H1 (cell line): ENCODE results near the gene TMEM51. TPM values are rescaled to one million over a fixed set of nuclear protein-coding genes. Genes with fewer than 3 reads are reported as not detected.

ENCODE experiments used
- CTCF ChIA-PET: fragments of 300-600 bp; sonication (Branson Sonifier 250); formaldehyde crosslinking; loops from one replicate; lab custom pipeline; 2021; ENCODE audit not compliant: partially characterized antibody; lab: Charles Lee
- POLR2A ChIA-PET: fragments of 300-600 bp; sonication (Branson Sonifier 250); formaldehyde crosslinking; loops from one replicate; lab custom pipeline; 2021; ENCODE audit warnings: inconsistent platforms; ENCODE audit not compliant: partially characterized antibody; lab: Charles Lee
- DNase-seq, 2 experiments: peaks; one replicate each; pipeline versions ENCODE4 v3.0.0 to v3.0.0-alpha.2; 2010 to 2022; ENCODE audit warnings: low spot score in 2 of 2, low read depth in 1 of 2, mixed read lengths in 1 of 2
- FAIRE-seq: peaks from 2 replicates; lab custom pipeline; 2011; peaks lifted over from hg19 to GRCh38; lab: Jason Lieb, UNC
- H2AFZ ChIP-seq: 2 replicates; pipeline ENCODE4 v1.8.1; 2012; ENCODE audit warnings: low read length, inconsistent platforms
- H2AK5ac ChIP-seq: 2 replicates; pipeline ENCODE4 v1.6.1; 2013; ENCODE audit warnings: low read depth, low read length
- H2BK120ac ChIP-seq: replicated peaks from 2 replicates; pipeline ENCODE3; 2013; ENCODE audit warnings: low read depth, low read length, inconsistent platforms
- H2BK12ac ChIP-seq: 2 replicates; pipeline ENCODE4 v1.6.1; 2013; ENCODE audit warnings: low read depth, low read length
- H2BK15ac ChIP-seq: 2 replicates; pipeline ENCODE4 v1.6.1; 2013; ENCODE audit warnings: low read length
- H2BK20ac ChIP-seq: 2 replicates; pipeline ENCODE4 v1.6.1; 2013; ENCODE audit warnings: low read length
- H2BK5ac ChIP-seq: 2 replicates; pipeline ENCODE4 v1.6.1; 2013; ENCODE audit warnings: low read depth, low read length
- H3K14ac ChIP-seq: 2 replicates; pipeline ENCODE4 v1.6.1; 2013; ENCODE audit warnings: inconsistent platforms; ENCODE audit not compliant: insufficient read length
- H3K18ac ChIP-seq: 2 replicates; pipeline ENCODE4 v1.6.1; 2013; ENCODE audit warnings: low read length; ENCODE audit errors: extremely low read depth
- H3K23ac ChIP-seq: 2 replicates; pipeline ENCODE4 v1.6.1; 2013; ENCODE audit warnings: inconsistent platforms; ENCODE audit not compliant: insufficient read length
- H3K23me2 ChIP-seq: 2 replicates; pipeline ENCODE4 v1.6.1; 2013; ENCODE audit warnings: low read depth, low read length
- H3K27ac ChIP-seq: 2 replicates; pipeline ENCODE4 v1.6.1; 2011; ENCODE audit warnings: low read depth, low read length, inconsistent platforms
- H3K27me3 ChIP-seq, 4 experiments: replicated peaks in 1 of 4; 1 replicate in 1 of 4; 2 replicates in 3 of 4; pipeline versions ENCODE4 v1.6.1 to v1.8.1; 2011 to 2013; ENCODE audit warnings: low read length in 3 of 4, mild to moderate bottlenecking in 3 of 4, inconsistent platforms in 2 of 4, mixed read lengths in 2 of 4, moderate library complexity in 1 of 4; ENCODE audit not compliant: control insufficient read depth in 3 of 4, insufficient read depth in 3 of 4; ENCODE audit errors: extremely low read depth in 1 of 4
- H3K36me3 ChIP-seq, 4 experiments: 2 replicates each; pipeline versions ENCODE4 v1.6.1 to v1.8.1; 2011 to 2013; ENCODE audit warnings: mild to moderate bottlenecking in 4 of 4, low read length in 3 of 4, moderate library complexity in 2 of 4, control low read depth in 1 of 4, inconsistent platforms in 1 of 4; ENCODE audit not compliant: insufficient read depth in 4 of 4, control insufficient read depth in 2 of 4
- H3K4ac ChIP-seq: replicated peaks from 2 replicates; pipeline ENCODE3; 2013; ENCODE audit warnings: low read length, low read depth, mixed read lengths, inconsistent platforms; ENCODE audit not compliant: insufficient read length
- H3K4me1 ChIP-seq, 4 experiments: replicated peaks in 1 of 4; 1 replicate in 1 of 4; 2 replicates in 3 of 4; pipeline versions ENCODE4 v1.6.1 to v1.8.1; 2011 to 2013; ENCODE audit warnings: low read length in 3 of 4, inconsistent platforms in 2 of 4, mixed read lengths in 1 of 4; ENCODE audit not compliant: insufficient read depth in 4 of 4, control insufficient read depth in 3 of 4
- H3K4me2 ChIP-seq, 2 experiments: 2 replicates each; pipeline versions ENCODE4 v1.6.1 to v1.8.1; 2011 to 2013; ENCODE audit warnings: low read depth in 2 of 2, low read length in 2 of 2, control low read depth in 1 of 2, inconsistent platforms in 1 of 2, mild to moderate bottlenecking in 1 of 2; ENCODE audit not compliant: insufficient read depth in 1 of 2
- H3K4me3 ChIP-seq, 4 experiments: fragments of 200-600, 300-600 bp in 1 of 4; sonication (generic), shearing (Covaris generic), sonication (Bioruptor Twin) in 1 of 4; 2 replicates each; pipeline versions ENCODE4 v1.5.1 to v1.8.1; 2011 to 2016; ENCODE audit warnings: low read length in 4 of 4, low read depth in 3 of 4, control low read depth in 2 of 4, inconsistent platforms in 2 of 4, mild to moderate bottlenecking in 2 of 4, mixed read lengths in 1 of 4, moderate library complexity in 1 of 4; ENCODE audit not compliant: insufficient read depth in 2 of 4; ENCODE audit errors: extremely low read depth in 1 of 4
- H3K56ac ChIP-seq: replicated peaks from 2 replicates; pipeline ENCODE3; 2013; ENCODE audit warnings: low read depth, mild to moderate bottlenecking, mixed read lengths, low read length, inconsistent platforms; ENCODE audit not compliant: insufficient read length
- H3K79me1 ChIP-seq: 2 replicates; pipeline ENCODE4 v1.6.1; 2013; ENCODE audit warnings: low read depth, low read length, control low read depth
- H3K79me2 ChIP-seq, 2 experiments: 2 replicates each; pipeline versions ENCODE4 v1.6.1 to v1.8.1; 2012 to 2013; ENCODE audit warnings: low read length in 2 of 2, mild to moderate bottlenecking in 2 of 2, inconsistent platforms in 1 of 2; ENCODE audit not compliant: insufficient read depth in 2 of 2, control insufficient read depth in 1 of 2
- H3K9ac ChIP-seq, 4 experiments: replicated peaks in 1 of 4; 1 replicate in 1 of 4; 2 replicates in 3 of 4; pipeline versions ENCODE4 v1.6.1 to v1.8.1; 2011 to 2013; ENCODE audit warnings: low read depth in 3 of 4, low read length in 3 of 4, control low read depth in 2 of 4, mild to moderate bottlenecking in 2 of 4, moderate library complexity in 2 of 4, inconsistent platforms in 1 of 4; ENCODE audit errors: extremely low read depth in 1 of 4
- H3K9me3 ChIP-seq, 2 experiments: 2 replicates each; pipeline versions ENCODE4 v1.6.1 to v1.8.1; 2012 to 2013; ENCODE audit warnings: mild to moderate bottlenecking in 2 of 2, moderate library complexity in 2 of 2, control low read depth in 1 of 2, inconsistent platforms in 1 of 2, low read depth in 1 of 2, low read length in 1 of 2, mixed read lengths in 1 of 2; ENCODE audit not compliant: insufficient read depth in 2 of 2
- H4K20me1 ChIP-seq, 2 experiments: replicated peaks in 1 of 2; 2 replicates each; pipeline versions ENCODE3 to v1.8.1; 2011 to 2013; ENCODE audit warnings: inconsistent platforms in 2 of 2, low read length in 2 of 2, mild to moderate bottlenecking in 1 of 2; ENCODE audit not compliant: insufficient read depth in 2 of 2, control insufficient read depth in 1 of 2
- H4K5ac ChIP-seq: 2 replicates; pipeline ENCODE4 v1.6.1; 2013; ENCODE audit warnings: low read length, low read depth, mixed read lengths, inconsistent platforms; ENCODE audit not compliant: insufficient read length
- H4K8ac ChIP-seq: 2 replicates; pipeline ENCODE4 v1.8.0; 2013; ENCODE audit warnings: mild to moderate bottlenecking, moderate library complexity, low read length, inconsistent platforms; ENCODE audit not compliant: insufficient read depth; ENCODE audit errors: extremely low read depth
- H4K91ac ChIP-seq: replicated peaks from 2 replicates; pipeline ENCODE3; 2013; ENCODE audit warnings: low read length, mixed read lengths, inconsistent platforms; ENCODE audit not compliant: insufficient read length
- BRCA1 ChIP-seq: IDR thresholded peaks from 2 replicates; pipeline ENCODE4 v1.6.1; 2012; ENCODE audit warnings: low read depth, low read length, improper control_type of control experiment
- GTF2F1 ChIP-seq: IDR thresholded peaks from 2 replicates; pipeline ENCODE4 v1.6.1; 2012; ENCODE audit warnings: low read depth, low read length, improper control_type of control experiment, borderline replicate concordance
- SP4 ChIP-seq: IDR thresholded peaks from 2 replicates; pipeline ENCODE4 v1.6.1; 2012; ENCODE audit warnings: low read length, inconsistent platforms
- TBP ChIP-seq: IDR thresholded peaks from 2 replicates; pipeline ENCODE4 v1.6.1; 2011; ENCODE audit warnings: low read depth, low read length, improper control_type of control experiment
- TCF12 ChIP-seq: IDR thresholded peaks from 2 replicates; pipeline ENCODE4 v1.6.1; 2011; ENCODE audit warnings: low read depth, mild to moderate bottlenecking, low read length
- YY1 ChIP-seq: IDR thresholded peaks from 2 replicates; pipeline ENCODE4 v1.6.1; 2011; ENCODE audit warnings: low read depth, mild to moderate bottlenecking, low read length
- WGBS, 2 experiments: shearing (Covaris generic) in 1 of 2; methylation state at CpG; one replicate each; pipeline versions ENCODE4 v1.1.6 to v1.1.7; 2013 to 2015; ENCODE audit warnings: low lambda C conversion rate in 2 of 2, mixed read lengths in 2 of 2, inconsistent platforms in 1 of 2, low coverage in 1 of 2, missing lambda C conversion rate in 1 of 2; ENCODE audit not compliant: insufficient replicate concordance in 2 of 2, insufficient coverage in 1 of 2, insufficient read length in 1 of 2; ENCODE audit errors: extremely low coverage in 1 of 2, missing lambda C conversion rate in 1 of 2; 5-methylcytosine and 5-hydroxymethylcytosine counted together
- polyA plus RNA-seq, 7 experiments: library from polyadenylated mRNA; depleted of rRNA in 3 of 7; stranded (reverse) in 5 of 7; unstranded in 2 of 7; fragments of >200 nt in 5 of 7; fragments of 200-250 nt in 2 of 7; gene quantifications; 1 replicate in 5 of 7; 2 replicates in 1 of 7; 4 replicates in 1 of 7; pipeline versions ENCODE4 v1.2.1 to v1.2.3, GENCODE V29; 2011 to 2013; ENCODE audit warnings: missing spikeins in 2 of 7, mixed read lengths in 2 of 7
- total RNA-seq: library from RNA; stranded (reverse); fragmentation: NEBNext Ultra II Directional; extraction: Animal tissue kit (Norgen Biotek cat#: 25700); gene quantifications from 2 replicates; pipeline ENCODE4 v1.2.1, GENCODE V29; 2021
- TF ChIP-seq, protein P1 (sequence below): IDR thresholded peaks from 2 replicates; pipeline ENCODE4 v1.6.1; 2011; ENCODE audit warnings: low read depth, mild to moderate bottlenecking, low read length; ENCODE audit not compliant: insufficient read depth
- TF ChIP-seq, protein P2 (sequence below): IDR thresholded peaks from 2 replicates; pipeline ENCODE4 v1.6.1; 2012; ENCODE audit warnings: inconsistent platforms

Gene TMEM51
- total and polyA plus RNA-seq, 2 of the 8 experiments (the other 6 are each of a cell fraction or from before 2014, with no cell fraction given), result 9.9 to 10.7 TPM

DNA sequence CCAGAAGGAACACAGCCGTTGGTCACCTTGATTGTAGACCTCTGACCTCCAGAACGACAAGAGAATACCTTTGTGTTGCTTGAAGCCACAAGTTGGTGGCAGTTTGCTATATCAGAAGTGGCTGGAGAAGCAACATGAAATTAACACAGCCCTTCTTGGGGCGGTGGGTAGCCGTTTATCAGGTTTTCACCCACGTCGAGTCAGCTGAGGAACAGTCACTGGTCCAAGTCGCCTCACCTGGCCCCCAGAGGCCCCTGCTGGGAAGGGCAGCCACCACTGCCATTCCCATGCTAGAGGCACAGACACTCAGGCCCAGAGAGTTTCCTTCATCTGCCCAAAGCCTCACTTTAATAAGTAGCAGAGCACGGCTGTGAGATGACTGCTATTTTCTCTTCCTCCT lies 37.7 kb downstream of the TMEM51 start:
- ChIA-PET POLR2A (interaction anchor here (1.4 kb wide), 1 partner anchor 9 kb away, joined by 3 read pairs; no protein-coding TSS in a partner anchor), CTCF (interaction anchor here (0.6 to 1.1 kb wide), 3 partner anchors 13 to 88 kb away, joined by 3 read pairs; no protein-coding TSS in a partner anchor)
- no peak overlapping the region for H3K27ac ChIP-seq
- peaks cover 0 to 2% (median 0%) of the 10 kb centered on the region in 4 experiments; a peak in 1 of 8 replicates for H3K36me3 ChIP-seq
- no peaks in the 10 kb centered on the region for H3K27me3 ChIP-seq
- H3K9me3 ChIP-seq, result no peaks in the 10 kb centered on the region
- no peaks in the 10 kb centered on the region for H3K23me2 ChIP-seq
- H3K4me1 ChIP-seq, result peaks cover 14 to 41% (median 21%) of the 10 kb centered on the region in 4 experiments
- no peak overlapping the region for H3K56ac ChIP-seq
- DNase-seq (no peak), FAIRE-seq (no peak)
- no peak overlapping the region for H2BK5ac ChIP-seq
- no peak overlapping the region for H4K91ac ChIP-seq
- 87% methylated on average over 8 of the region's 8 CpGs; no CpG with 5 or more reads in 1 of the 2 experiments for WGBS, 2 experiments
- H3K18ac ChIP-seq, result no peak overlapping the region
- no peak overlapping the region for H3K23ac ChIP-seq
- H2BK12ac ChIP-seq, result no peak overlapping the region
- H2BK20ac ChIP-seq, result no peak overlapping the region
- H3K14ac ChIP-seq, result no peak overlapping the region
- no peak overlapping the region for H4K8ac ChIP-seq
- H4K5ac ChIP-seq, result no peak overlapping the region
- H3K79me1 ChIP-seq, result peaks cover 6% of the 10 kb centered on the region; the same call in 1 of the 2 replicates
- no peak overlapping the region for H3K9ac ChIP-seq
- peaks cover 0 to 3% of the 10 kb centered on the region in 2 experiments for H4K20me1 ChIP-seq
- H3K4me3 ChIP-seq, result no peak overlapping the region
- no peak overlapping the region for H2AK5ac ChIP-seq
- H3K4ac ChIP-seq, result no peak overlapping the region
- no peak overlapping the region for H2AFZ ChIP-seq
- H3K79me2 ChIP-seq, result peaks cover 0 to 26% of the 10 kb centered on the region in 2 experiments; a peak in 1 of 4 replicates
- no peak overlapping the region for H2BK120ac ChIP-seq
- H3K4me2 ChIP-seq, result no peak overlapping the region
- TF ChIP-seq, protein P1, sequence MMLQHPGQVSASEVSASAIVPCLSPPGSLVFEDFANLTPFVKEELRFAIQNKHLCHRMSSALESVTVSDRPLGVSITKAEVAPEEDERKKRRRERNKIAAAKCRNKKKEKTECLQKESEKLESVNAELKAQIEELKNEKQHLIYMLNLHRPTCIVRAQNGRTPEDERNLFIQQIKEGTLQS, result no peak
- TF ChIP-seq GTF2F1, result no peak
- TF ChIP-seq, protein P2, sequence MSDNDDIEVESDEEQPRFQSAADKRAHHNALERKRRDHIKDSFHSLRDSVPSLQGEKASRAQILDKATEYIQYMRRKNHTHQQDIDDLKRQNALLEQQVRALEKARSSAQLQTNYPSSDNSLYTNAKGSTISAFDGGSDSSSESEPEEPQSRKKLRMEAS, result no peak
- TF ChIP-seq BRCA1, result no peak
- no peak for TF ChIP-seq SP4
- no peak for TF ChIP-seq YY1
- no peak for TF ChIP-seq TBP
- no peak for TF ChIP-seq TCF12
- H2BK15ac ChIP-seq, result no peak overlapping the region
